H1 (cell line): ENCODE measurements around the gene TXNRD2. TPM values are rescaled to one million over a fixed set of nuclear protein-coding genes. Genes with fewer than 3 reads are reported as not detected.

Source experiments
- CTCF ChIA-PET: fragments of 300-600 bp; sonication (Branson Sonifier 250); formaldehyde crosslinking; loops from one replicate; lab custom pipeline; 2021; ENCODE audit not compliant: partially characterized antibody; lab: Charles Lee
- POLR2A ChIA-PET: fragments of 300-600 bp; sonication (Branson Sonifier 250); formaldehyde crosslinking; loops from one replicate; lab custom pipeline; 2021; ENCODE audit warnings: inconsistent platforms; ENCODE audit not compliant: partially characterized antibody; lab: Charles Lee
- DNase-seq, 2 experiments: peaks; one replicate each; pipeline versions ENCODE4 v3.0.0 to v3.0.0-alpha.2; 2010 to 2022; ENCODE audit warnings: low spot score in 2 of 2, low read depth in 1 of 2, mixed read lengths in 1 of 2
- FAIRE-seq: peaks from 2 replicates; lab custom pipeline; 2011; peaks lifted over from hg19 to GRCh38; lab: Jason Lieb, UNC
- H2AFZ ChIP-seq: 2 replicates; pipeline ENCODE4 v1.8.1; 2012; ENCODE audit warnings: low read length, inconsistent platforms
- H2AK5ac ChIP-seq: 2 replicates; pipeline ENCODE4 v1.6.1; 2013; ENCODE audit warnings: low read depth, low read length
- H2BK120ac ChIP-seq: replicated peaks from 2 replicates; pipeline ENCODE3; 2013; ENCODE audit warnings: low read depth, low read length, inconsistent platforms
- H2BK12ac ChIP-seq: 2 replicates; pipeline ENCODE4 v1.6.1; 2013; ENCODE audit warnings: low read depth, low read length
- H2BK15ac ChIP-seq: 2 replicates; pipeline ENCODE4 v1.6.1; 2013; ENCODE audit warnings: low read length
- H2BK20ac ChIP-seq: 2 replicates; pipeline ENCODE4 v1.6.1; 2013; ENCODE audit warnings: low read length
- H2BK5ac ChIP-seq: 2 replicates; pipeline ENCODE4 v1.6.1; 2013; ENCODE audit warnings: low read depth, low read length
- H3K14ac ChIP-seq: 2 replicates; pipeline ENCODE4 v1.6.1; 2013; ENCODE audit warnings: inconsistent platforms; ENCODE audit not compliant: insufficient read length
- H3K18ac ChIP-seq: 2 replicates; pipeline ENCODE4 v1.6.1; 2013; ENCODE audit warnings: low read length; ENCODE audit errors: extremely low read depth
- H3K23ac ChIP-seq: 2 replicates; pipeline ENCODE4 v1.6.1; 2013; ENCODE audit warnings: inconsistent platforms; ENCODE audit not compliant: insufficient read length
- H3K23me2 ChIP-seq: 2 replicates; pipeline ENCODE4 v1.6.1; 2013; ENCODE audit warnings: low read depth, low read length
- H3K27ac ChIP-seq: 2 replicates; pipeline ENCODE4 v1.6.1; 2011; ENCODE audit warnings: low read depth, low read length, inconsistent platforms
- H3K27me3 ChIP-seq, 4 experiments: replicated peaks in 1 of 4; 1 replicate in 1 of 4; 2 replicates in 3 of 4; pipeline versions ENCODE4 v1.6.1 to v1.8.1; 2011 to 2013; ENCODE audit warnings: low read length in 3 of 4, mild to moderate bottlenecking in 3 of 4, inconsistent platforms in 2 of 4, mixed read lengths in 2 of 4, moderate library complexity in 1 of 4; ENCODE audit not compliant: control insufficient read depth in 3 of 4, insufficient read depth in 3 of 4; ENCODE audit errors: extremely low read depth in 1 of 4
- H3K36me3 ChIP-seq, 4 experiments: 2 replicates each; pipeline versions ENCODE4 v1.6.1 to v1.8.1; 2011 to 2013; ENCODE audit warnings: mild to moderate bottlenecking in 4 of 4, low read length in 3 of 4, moderate library complexity in 2 of 4, control low read depth in 1 of 4, inconsistent platforms in 1 of 4; ENCODE audit not compliant: insufficient read depth in 4 of 4, control insufficient read depth in 2 of 4
- H3K4ac ChIP-seq: replicated peaks from 2 replicates; pipeline ENCODE3; 2013; ENCODE audit warnings: low read length, low read depth, mixed read lengths, inconsistent platforms; ENCODE audit not compliant: insufficient read length
- H3K4me1 ChIP-seq, 4 experiments: replicated peaks in 1 of 4; 1 replicate in 1 of 4; 2 replicates in 3 of 4; pipeline versions ENCODE4 v1.6.1 to v1.8.1; 2011 to 2013; ENCODE audit warnings: low read length in 3 of 4, inconsistent platforms in 2 of 4, mixed read lengths in 1 of 4; ENCODE audit not compliant: insufficient read depth in 4 of 4, control insufficient read depth in 3 of 4
- H3K4me2 ChIP-seq, 2 experiments: 2 replicates each; pipeline versions ENCODE4 v1.6.1 to v1.8.1; 2011 to 2013; ENCODE audit warnings: low read depth in 2 of 2, low read length in 2 of 2, control low read depth in 1 of 2, inconsistent platforms in 1 of 2, mild to moderate bottlenecking in 1 of 2; ENCODE audit not compliant: insufficient read depth in 1 of 2
- H3K4me3 ChIP-seq, 4 experiments: fragments of 200-600, 300-600 bp in 1 of 4; sonication (generic), shearing (Covaris generic), sonication (Bioruptor Twin) in 1 of 4; 2 replicates each; pipeline versions ENCODE4 v1.5.1 to v1.8.1; 2011 to 2016; ENCODE audit warnings: low read length in 4 of 4, low read depth in 3 of 4, control low read depth in 2 of 4, inconsistent platforms in 2 of 4, mild to moderate bottlenecking in 2 of 4, mixed read lengths in 1 of 4, moderate library complexity in 1 of 4; ENCODE audit not compliant: insufficient read depth in 2 of 4; ENCODE audit errors: extremely low read depth in 1 of 4
- H3K56ac ChIP-seq: replicated peaks from 2 replicates; pipeline ENCODE3; 2013; ENCODE audit warnings: low read depth, mild to moderate bottlenecking, mixed read lengths, low read length, inconsistent platforms; ENCODE audit not compliant: insufficient read length
- H3K79me1 ChIP-seq: 2 replicates; pipeline ENCODE4 v1.6.1; 2013; ENCODE audit warnings: low read depth, low read length, control low read depth
- H3K79me2 ChIP-seq, 2 experiments: 2 replicates each; pipeline versions ENCODE4 v1.6.1 to v1.8.1; 2012 to 2013; ENCODE audit warnings: low read length in 2 of 2, mild to moderate bottlenecking in 2 of 2, inconsistent platforms in 1 of 2; ENCODE audit not compliant: insufficient read depth in 2 of 2, control insufficient read depth in 1 of 2
- H3K9ac ChIP-seq, 4 experiments: replicated peaks in 1 of 4; 1 replicate in 1 of 4; 2 replicates in 3 of 4; pipeline versions ENCODE4 v1.6.1 to v1.8.1; 2011 to 2013; ENCODE audit warnings: low read depth in 3 of 4, low read length in 3 of 4, control low read depth in 2 of 4, mild to moderate bottlenecking in 2 of 4, moderate library complexity in 2 of 4, inconsistent platforms in 1 of 4; ENCODE audit errors: extremely low read depth in 1 of 4
- H3K9me3 ChIP-seq, 2 experiments: 2 replicates each; pipeline versions ENCODE4 v1.6.1 to v1.8.1; 2012 to 2013; ENCODE audit warnings: mild to moderate bottlenecking in 2 of 2, moderate library complexity in 2 of 2, control low read depth in 1 of 2, inconsistent platforms in 1 of 2, low read depth in 1 of 2, low read length in 1 of 2, mixed read lengths in 1 of 2; ENCODE audit not compliant: insufficient read depth in 2 of 2
- H4K20me1 ChIP-seq, 2 experiments: replicated peaks in 1 of 2; 2 replicates each; pipeline versions ENCODE3 to v1.8.1; 2011 to 2013; ENCODE audit warnings: inconsistent platforms in 2 of 2, low read length in 2 of 2, mild to moderate bottlenecking in 1 of 2; ENCODE audit not compliant: insufficient read depth in 2 of 2, control insufficient read depth in 1 of 2
- H4K5ac ChIP-seq: 2 replicates; pipeline ENCODE4 v1.6.1; 2013; ENCODE audit warnings: low read length, low read depth, mixed read lengths, inconsistent platforms; ENCODE audit not compliant: insufficient read length
- H4K8ac ChIP-seq: 2 replicates; pipeline ENCODE4 v1.8.0; 2013; ENCODE audit warnings: mild to moderate bottlenecking, moderate library complexity, low read length, inconsistent platforms; ENCODE audit not compliant: insufficient read depth; ENCODE audit errors: extremely low read depth
- H4K91ac ChIP-seq: replicated peaks from 2 replicates; pipeline ENCODE3; 2013; ENCODE audit warnings: low read length, mixed read lengths, inconsistent platforms; ENCODE audit not compliant: insufficient read length
- ASH2L ChIP-seq: fragments of 200-600, 300-600 bp; sonication (generic); IDR thresholded peaks from one replicate; pipeline ENCODE4 v1.7.1; 2017; ENCODE audit warnings: low read length
- BRCA1 ChIP-seq: IDR thresholded peaks from 2 replicates; pipeline ENCODE4 v1.6.1; 2012; ENCODE audit warnings: low read depth, low read length, improper control_type of control experiment
- FOSL1 ChIP-seq: IDR thresholded peaks from 2 replicates; pipeline ENCODE4 v1.6.1; 2011; ENCODE audit warnings: mild to moderate bottlenecking, low read depth, low read length, moderate library complexity; ENCODE audit not compliant: insufficient read depth
- HDAC6 ChIP-seq: IDR thresholded peaks from one replicate; pipeline ENCODE4 v1.7.1; 2012; ENCODE audit warnings: low read depth, mild to moderate bottlenecking, inconsistent platforms, low read length, moderate library complexity
- KDM4A ChIP-seq: IDR thresholded peaks from one replicate; pipeline ENCODE4 v1.7.1; 2012; ENCODE audit warnings: low read depth, mild to moderate bottlenecking, moderate library complexity, low read length, inconsistent platforms; ENCODE audit not compliant: severe bottlenecking
- SIX5 ChIP-seq: IDR thresholded peaks from 2 replicates; pipeline ENCODE4 v1.6.1; 2011; ENCODE audit warnings: mild to moderate bottlenecking, low read depth, low read length
- SP4 ChIP-seq: IDR thresholded peaks from 2 replicates; pipeline ENCODE4 v1.6.1; 2012; ENCODE audit warnings: low read length, inconsistent platforms
- TAF1 ChIP-seq: IDR thresholded peaks from 2 replicates; pipeline ENCODE4 v1.6.1; 2011; ENCODE audit warnings: mild to moderate bottlenecking, low read depth, low read length
- TCF12 ChIP-seq: IDR thresholded peaks from 2 replicates; pipeline ENCODE4 v1.6.1; 2011; ENCODE audit warnings: low read depth, mild to moderate bottlenecking, low read length
- ZNF274 ChIP-seq: IDR thresholded peaks from 2 replicates; pipeline ENCODE4 v1.7.0; 2012; ENCODE audit warnings: low read length, borderline replicate concordance; ENCODE audit errors: extremely low read depth
- WGBS, 2 experiments: shearing (Covaris generic) in 1 of 2; methylation state at CpG; one replicate each; pipeline versions ENCODE4 v1.1.6 to v1.1.7; 2013 to 2015; ENCODE audit warnings: low lambda C conversion rate in 2 of 2, mixed read lengths in 2 of 2, inconsistent platforms in 1 of 2, low coverage in 1 of 2, missing lambda C conversion rate in 1 of 2; ENCODE audit not compliant: insufficient replicate concordance in 2 of 2, insufficient coverage in 1 of 2, insufficient read length in 1 of 2; ENCODE audit errors: extremely low coverage in 1 of 2, missing lambda C conversion rate in 1 of 2; 5-methylcytosine and 5-hydroxymethylcytosine counted together
- polyA plus RNA-seq, 7 experiments: library from polyadenylated mRNA; depleted of rRNA in 3 of 7; stranded (reverse) in 5 of 7; unstranded in 2 of 7; fragments of >200 nt in 5 of 7; fragments of 200-250 nt in 2 of 7; gene quantifications; 1 replicate in 5 of 7; 2 replicates in 1 of 7; 4 replicates in 1 of 7; pipeline versions ENCODE4 v1.2.1 to v1.2.3, GENCODE V29; 2011 to 2013; ENCODE audit warnings: missing spikeins in 2 of 7, mixed read lengths in 2 of 7
- total RNA-seq: library from RNA; stranded (reverse); fragmentation: NEBNext Ultra II Directional; extraction: Animal tissue kit (Norgen Biotek cat#: 25700); gene quantifications from 2 replicates; pipeline ENCODE4 v1.2.1, GENCODE V29; 2021
- TF ChIP-seq, protein P1 (sequence below): IDR thresholded peaks from 2 replicates; pipeline ENCODE4 v1.6.1; 2012; ENCODE audit warnings: inconsistent platforms
- TF ChIP-seq, protein P2 (sequence below): IDR thresholded peaks from 2 replicates; pipeline ENCODE4 v1.6.1; 2012; ENCODE audit warnings: inconsistent platforms

TXNRD2 gene
- total and polyA plus RNA-seq, 2 of the 8 experiments (the other 6 are each of a cell fraction or from before 2014, with no cell fraction given), result 14.8 to 21.9 TPM

DNA sequence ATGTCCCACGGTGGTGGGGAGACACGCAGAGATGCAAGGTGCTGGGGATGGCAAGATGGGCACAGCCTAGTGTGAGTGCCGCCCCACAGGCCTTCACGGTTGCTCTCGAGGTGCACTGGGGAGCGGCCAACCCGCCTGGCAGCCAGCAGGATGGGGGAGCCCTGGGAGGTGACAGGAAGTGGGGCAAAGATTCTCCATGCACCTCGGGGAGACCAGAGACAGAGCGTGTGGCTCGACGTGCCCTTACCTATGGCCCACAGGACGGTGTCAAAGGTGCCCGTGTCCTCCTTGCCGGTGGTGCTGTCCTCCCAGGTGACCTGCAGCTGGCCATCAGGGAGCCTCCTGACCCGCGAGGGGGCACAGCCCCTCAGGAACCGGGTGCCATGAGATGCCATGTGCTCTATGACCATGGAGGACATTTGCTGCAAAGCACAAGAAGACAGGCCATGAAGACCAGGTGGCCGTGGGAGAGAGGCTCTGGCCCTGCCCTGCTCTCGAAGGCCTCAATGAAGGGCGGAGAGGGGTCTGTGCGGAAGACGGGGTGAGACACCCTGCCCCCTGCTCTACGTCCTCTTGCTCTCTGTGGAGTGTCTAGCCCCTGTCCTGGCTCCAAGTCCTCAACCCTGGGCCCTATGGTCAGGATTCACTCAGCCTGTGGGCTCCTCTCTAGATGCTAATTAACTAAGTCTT, 46.3 kb downstream of the TXNRD2 start:
- no peak overlapping the region for H3K4me2 ChIP-seq
- H4K5ac ChIP-seq, result no peak overlapping the region
- H3K27me3 ChIP-seq, result peaks cover 0 to 2% (median 0%) of the 10 kb centered on the region in 4 experiments; a peak in 3 of 7 replicates
- H2BK120ac ChIP-seq, result no peak overlapping the region
- no peak overlapping the region for H2AFZ ChIP-seq
- no peaks in the 10 kb centered on the region for H3K79me1 ChIP-seq
- CTCF ChIA-PET, result interaction anchor here (1.0 to 10.1 kb wide), 3 partner anchors 7 to 86 kb away, joined by 3 to 69 read pairs (median 3); no protein-coding TSS in a partner anchor
- 0 out of 2 replicates have a peak overlapping the region, but pooled peaks have one; percentile 49 for H2BK5ac ChIP-seq
- peak overlapping the region; percentile 88; the same call in 1 of the 2 replicates for H2BK15ac ChIP-seq
- no peaks in the 10 kb centered on the region for H3K79me2 ChIP-seq
- H3K23me2 ChIP-seq, result no peaks in the 10 kb centered on the region
- H2BK12ac ChIP-seq, result no peak overlapping the region
- H3K27ac ChIP-seq, result no peak overlapping the region
- H3K4me1 ChIP-seq, result peaks cover 7 to 20% (median 18%) of the 10 kb centered on the region in 4 experiments
- TF ChIP-seq, protein P1, sequence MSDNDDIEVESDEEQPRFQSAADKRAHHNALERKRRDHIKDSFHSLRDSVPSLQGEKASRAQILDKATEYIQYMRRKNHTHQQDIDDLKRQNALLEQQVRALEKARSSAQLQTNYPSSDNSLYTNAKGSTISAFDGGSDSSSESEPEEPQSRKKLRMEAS, result no peak
- TF ChIP-seq SIX5 (no peak), TCF12 (no peak), KDM4A (no peak), HDAC6 (no peak), BRCA1 (no peak), ASH2L (no peak), SP4 (no peak), ZNF274 (no peak), TAF1 (no peak), FOSL1 (no peak)
- TF ChIP-seq, protein P2, sequence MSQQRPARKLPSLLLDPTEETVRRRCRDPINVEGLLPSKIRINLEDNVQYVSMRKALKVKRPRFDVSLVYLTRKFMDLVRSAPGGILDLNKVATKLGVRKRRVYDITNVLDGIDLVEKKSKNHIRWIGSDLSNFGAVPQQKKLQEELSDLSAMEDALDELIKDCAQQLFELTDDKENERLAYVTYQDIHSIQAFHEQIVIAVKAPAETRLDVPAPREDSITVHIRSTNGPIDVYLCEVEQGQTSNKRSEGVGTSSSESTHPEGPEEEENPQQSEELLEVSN, result no peak
- TF ChIP-seq, all 59 proteins: peak for 0
- no peak for FAIRE-seq
- no peak overlapping the region for H2AK5ac ChIP-seq
- H3K9me3 ChIP-seq, result no peaks in the 10 kb centered on the region
- POLR2A ChIA-PET, result no interaction called here
- H4K8ac ChIP-seq, result peak overlapping the region; percentile 3; the same call in 1 of the 2 replicates
- no peaks in the 10 kb centered on the region for H4K20me1 ChIP-seq
- no peak overlapping the region for H2BK20ac ChIP-seq
- DNase-seq, result no peak
- H3K56ac ChIP-seq, result no peak overlapping the region
- H3K36me3 ChIP-seq, result no peaks in the 10 kb centered on the region
- H3K18ac ChIP-seq, result no peak overlapping the region
- H3K4me3 ChIP-seq, result no peak overlapping the region
- H3K14ac ChIP-seq, result no peak overlapping the region
- WGBS, 2 experiments, result 92% methylated on average over 23 of the region's 23 CpGs; no CpG with 5 or more reads in 1 of the 2 experiments
- H3K23ac ChIP-seq, result no peak overlapping the region
- H3K9ac ChIP-seq, result no peak overlapping the region
- no peak overlapping the region for H4K91ac ChIP-seq
- H3K4ac ChIP-seq, result no peak overlapping the region
